COR-L47 (cell line): ENCODE data around the gene PCID2.
"Not testable (repeated sequence)": the region's sequence is repeated elsewhere in the genome, so short reads cannot be mapped to it uniquely, and the experiment has no call there.

Experiments
- DNase-seq: peaks from one replicate; lab custom pipeline; 2025; lab: John Stamatoyannopoulos, UW

Gene PCID2

GRCh38 chr13:113208421-113209335 is at the start of gene PCID2:
Gene PCID2 (minus strand): TSS chr13:113208669. CDS start chr13:113208634, 35 bp downstream.
- DNase-seq = peak; percentile 97

DNA sequence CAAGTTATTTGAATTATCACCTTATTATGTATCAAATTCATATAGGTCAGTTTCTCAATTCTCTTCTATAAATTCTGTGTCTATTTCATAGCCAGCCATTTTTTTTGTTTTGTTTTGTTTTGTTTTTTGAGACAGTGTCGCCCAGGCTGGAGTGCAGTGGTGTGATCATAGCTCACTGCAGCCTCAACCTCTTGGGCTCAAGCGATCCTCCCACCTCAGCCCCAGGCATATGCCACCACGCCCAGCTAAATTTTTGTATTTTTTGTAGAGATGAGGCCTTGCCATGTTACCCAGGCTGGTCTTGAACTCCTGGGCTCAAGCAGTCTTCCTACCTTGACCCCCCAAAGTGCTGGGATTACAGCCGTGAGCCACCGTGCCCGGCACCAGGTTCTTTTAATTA is 49.4 kb upstream of the PCID2 start:
- not testable (repeated sequence) for DNase-seq

- no peak for DNase-seq
Observed at GRCh38 chr13:113252516-113253095, 44.1 kb upstream of the PCID2 start.

DNA sequence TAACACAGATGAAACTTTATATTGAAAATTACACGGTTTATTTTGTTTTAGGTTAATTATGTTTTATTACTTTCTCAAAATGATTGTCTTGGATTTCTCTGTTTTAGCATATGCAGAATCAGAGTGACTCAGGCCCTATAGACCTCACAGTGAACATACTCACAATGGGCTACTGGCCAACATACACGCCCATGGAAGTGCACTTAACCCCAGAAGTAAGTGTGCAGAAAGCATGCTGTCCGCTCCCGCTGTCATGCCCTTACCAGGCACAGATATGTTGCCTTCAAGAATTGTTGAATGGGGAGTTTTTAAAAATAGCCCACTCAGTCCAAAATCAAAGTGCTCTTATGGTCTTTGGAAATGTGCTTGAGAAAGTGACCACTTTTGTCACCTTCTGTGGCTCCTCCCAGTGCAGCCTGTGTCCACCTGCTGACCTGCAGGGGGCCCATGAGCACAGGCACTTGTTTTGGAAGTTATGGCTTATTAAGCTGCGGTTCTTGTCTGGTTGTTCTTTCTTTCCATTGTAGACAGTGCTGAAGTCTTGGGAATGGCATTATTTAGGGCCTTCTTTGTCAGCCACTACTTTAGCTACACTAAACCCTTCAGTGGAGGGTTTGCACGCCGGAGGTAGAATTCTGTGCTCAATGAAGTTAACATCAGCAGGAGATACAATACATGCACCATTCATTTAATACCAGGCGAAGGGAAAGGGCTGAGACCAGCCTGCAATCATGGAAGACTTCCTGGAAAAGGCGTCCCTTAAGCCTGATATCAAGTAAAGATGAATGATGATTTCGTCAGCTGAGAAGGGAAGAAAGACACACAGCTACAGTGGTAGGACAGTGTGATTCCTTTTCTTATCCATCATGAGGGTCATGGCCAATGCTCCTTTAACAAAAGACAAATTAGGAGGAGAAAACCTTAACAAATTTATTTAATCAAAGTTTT is 37.7 kb upstream of the PCID2 start:
- no peak for DNase-seq

GRCh38 chr13:113243847-113244246 is 35.4 kb upstream of the PCID2 start:
- DNase-seq = no peak

DNA sequence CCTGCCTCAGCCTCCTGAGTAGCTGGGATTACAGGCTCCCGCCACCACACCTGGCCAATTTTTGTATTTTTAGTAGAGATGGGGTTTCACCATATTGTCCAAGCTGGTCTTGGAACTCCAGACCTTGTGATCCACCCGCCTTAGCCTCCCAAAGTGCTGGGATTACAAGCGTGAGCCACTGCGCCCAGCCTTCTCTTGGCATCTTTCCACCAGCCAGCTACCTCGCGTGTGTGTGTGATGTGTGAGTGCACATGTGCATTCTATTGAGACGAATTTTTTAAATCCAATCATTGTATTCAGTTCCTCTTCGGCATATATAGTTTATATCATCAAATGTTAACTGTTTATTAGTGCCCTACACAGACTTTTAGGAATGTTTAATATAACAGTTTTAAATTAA is 33.2 kb upstream of the PCID2 start:
- not testable (repeated sequence) for DNase-seq

- DNase-seq = no peak
Observed at GRCh38 chr13:113239986-113240385, 31.5 kb upstream of the PCID2 start.

GRCh38 chr13:113239357-113239756 is 30.9 kb upstream of the PCID2 start:
- DNase-seq = no peak

DNA sequence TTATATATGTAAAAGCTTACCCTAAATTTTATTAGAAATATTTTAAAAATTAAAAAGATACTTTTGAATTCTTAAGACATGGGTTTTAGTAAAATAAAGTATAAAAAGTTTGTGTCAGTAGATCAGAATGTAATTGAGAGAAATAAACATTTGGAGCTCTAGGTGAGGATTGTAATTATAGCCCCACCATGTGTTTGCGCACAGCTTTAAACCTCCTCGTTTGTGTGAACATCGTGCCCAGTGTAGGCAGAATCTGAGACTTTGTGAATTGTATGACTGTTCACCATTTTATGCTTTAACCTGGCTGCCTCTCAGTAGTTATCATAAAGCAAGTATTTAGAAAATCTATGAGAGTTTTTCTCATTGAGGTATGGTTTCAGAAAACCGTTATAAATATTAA is 30.1 kb upstream of the PCID2 start:
- DNase-seq = no peak

- no peak for DNase-seq
Observed at GRCh38 chr13:113233101-113233500, 24.6 kb upstream of the PCID2 start.

DNA sequence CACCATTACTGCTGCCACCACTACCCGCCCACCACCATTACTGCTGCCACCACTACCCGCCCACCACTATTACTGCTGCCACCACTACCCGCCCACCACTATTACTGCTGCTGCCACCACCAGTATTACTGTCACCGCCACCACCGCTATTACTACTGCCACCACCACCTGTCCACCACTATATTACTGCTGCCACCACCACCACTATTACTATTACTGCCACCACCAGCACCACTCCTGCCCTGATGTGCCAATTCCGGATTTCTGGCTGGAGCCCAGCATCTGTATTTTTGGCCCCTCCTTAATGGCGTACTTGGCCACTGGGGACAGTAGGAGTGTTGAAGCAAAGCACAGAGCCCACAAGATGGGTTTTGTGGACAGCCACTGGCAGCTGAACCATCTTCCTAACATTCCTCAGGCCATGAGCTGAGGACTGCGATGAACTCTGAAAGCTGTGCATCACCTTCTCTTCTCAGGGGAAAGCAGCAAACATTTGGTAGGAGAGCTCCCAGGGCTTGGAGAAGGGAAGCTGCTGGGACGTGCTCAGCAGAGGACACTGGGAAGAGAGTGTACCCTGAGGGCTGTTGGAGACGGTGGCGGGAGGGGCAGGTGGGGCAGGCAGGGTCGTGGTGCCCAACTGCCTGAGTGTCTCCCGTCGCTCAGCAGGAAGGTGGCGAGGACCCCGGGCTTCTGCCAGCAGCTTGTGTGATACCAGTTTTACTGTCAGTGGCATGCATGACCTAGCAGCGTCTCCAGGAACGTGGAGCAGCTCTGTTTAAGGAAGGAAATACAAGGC is 23.9 kb upstream of the PCID2 start:
- no peak for DNase-seq

DNA sequence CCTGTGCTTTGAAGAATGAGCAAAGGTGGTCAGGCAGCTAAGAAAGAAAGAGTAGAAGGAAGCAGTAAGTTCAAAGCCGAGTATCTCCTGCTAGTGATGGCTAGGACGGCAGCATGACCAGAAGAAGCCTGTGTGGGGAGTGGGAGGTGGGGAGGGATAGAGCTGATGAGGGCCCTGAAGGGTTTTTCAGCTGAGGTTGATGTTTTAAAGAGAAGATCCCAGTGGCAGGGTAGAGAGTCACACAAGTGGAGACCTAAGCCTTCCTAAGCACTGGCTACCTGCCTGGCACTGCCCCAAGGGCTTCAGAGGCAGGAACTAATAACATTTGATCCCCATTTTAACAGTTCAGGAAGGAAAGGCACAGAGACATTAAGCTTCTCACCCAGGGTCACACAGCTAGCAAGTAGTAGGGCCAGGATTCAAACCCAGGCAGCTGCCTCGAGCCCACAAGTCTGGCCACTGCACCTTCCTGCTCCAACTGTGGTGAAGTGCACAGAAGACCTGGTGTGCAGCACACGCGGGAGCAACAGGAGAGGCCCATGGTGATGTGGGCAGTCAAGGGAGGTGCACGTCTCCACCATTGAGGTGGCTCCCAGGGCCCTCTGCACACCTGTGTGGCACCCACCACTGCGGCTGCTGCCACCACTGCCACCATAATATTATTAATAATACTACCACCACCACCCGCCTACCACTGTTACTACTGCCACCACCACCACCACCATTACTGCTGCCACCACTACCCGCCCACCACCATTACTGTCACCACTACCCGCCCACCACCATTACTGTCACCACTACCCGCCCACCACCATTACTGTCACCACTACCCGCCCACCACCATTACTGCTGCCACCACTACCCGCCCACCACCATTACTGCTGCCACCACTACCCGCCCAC is 23.1 kb upstream of the PCID2 start:
- DNase-seq = no peak

- no peak for DNase-seq
Observed at GRCh38 chr13:113229791-113230190, 21.3 kb upstream of the PCID2 start.

DNA sequence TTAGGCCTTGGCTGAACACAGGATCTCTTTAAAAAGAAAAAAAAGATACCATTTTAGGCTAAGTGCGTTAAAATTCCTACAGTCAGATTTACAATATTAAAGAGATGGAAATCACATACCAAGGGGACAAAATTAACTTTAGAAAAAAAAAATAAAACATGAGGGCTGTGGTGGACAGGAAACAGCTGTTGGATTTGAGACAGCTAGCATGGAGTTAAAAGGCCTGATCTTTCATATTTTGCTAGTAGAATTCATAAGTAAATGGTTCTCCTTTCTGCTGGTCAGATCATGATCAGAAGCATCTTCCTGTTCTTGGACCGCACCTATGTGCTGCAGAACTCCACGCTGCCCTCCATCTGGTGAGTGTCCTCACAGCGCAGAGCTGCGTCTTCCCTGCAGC is 20.7 kb upstream of the PCID2 start:
- DNase-seq = no peak

DNA sequence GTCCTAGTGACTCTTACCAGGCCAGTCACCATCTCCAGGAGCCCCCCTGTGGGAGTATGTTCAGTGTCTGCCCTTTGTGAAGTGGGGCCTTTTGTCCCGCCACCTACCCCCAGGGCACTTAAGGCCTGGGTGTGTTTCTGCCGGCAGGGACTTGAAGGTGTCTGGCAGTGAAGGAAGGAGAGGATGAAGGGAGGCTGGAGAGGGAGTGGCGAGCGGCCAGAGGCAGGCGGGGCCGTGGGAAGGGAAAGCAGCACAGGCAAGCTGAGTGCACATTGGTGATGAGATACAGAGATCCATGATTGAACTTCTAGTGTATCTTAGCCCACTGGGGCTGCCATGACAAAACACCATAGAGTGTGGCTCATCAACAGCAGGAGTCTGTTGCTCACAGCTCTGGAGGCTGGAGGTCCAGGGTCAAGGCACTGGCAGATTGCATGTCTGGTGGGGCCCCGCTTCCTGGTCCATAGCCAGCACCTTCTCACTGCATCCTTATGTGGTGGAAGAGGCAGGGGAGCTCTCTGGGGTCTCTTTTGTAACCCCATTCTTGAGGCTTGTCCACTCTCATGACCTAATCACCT is 18.5 kb upstream of the PCID2 start:
- DNase-seq = no peak

GRCh38 chr13:113225515-113225914 is 17.0 kb upstream of the PCID2 start:
- no peak for DNase-seq

DNA sequence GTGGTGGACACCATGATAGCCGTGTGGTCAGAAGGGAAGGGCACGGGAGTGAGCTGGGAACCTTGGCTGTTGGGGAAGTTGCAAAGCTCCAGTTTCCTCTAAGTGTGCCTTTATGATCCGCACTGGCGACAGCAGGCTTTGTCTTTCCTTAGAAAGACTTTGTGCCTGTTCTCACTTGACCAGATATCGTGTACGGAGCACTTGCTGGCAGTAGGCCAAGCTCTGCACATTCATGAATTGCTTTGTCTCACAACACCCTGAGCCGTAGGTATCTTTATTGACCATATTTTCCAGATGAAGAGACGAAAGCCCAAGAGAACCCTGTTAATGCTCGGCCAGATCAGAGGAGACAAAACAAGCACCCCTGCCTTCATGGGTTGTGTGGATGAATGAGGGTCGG is 16.0 kb upstream of the PCID2 start:
- no peak for DNase-seq

DNA sequence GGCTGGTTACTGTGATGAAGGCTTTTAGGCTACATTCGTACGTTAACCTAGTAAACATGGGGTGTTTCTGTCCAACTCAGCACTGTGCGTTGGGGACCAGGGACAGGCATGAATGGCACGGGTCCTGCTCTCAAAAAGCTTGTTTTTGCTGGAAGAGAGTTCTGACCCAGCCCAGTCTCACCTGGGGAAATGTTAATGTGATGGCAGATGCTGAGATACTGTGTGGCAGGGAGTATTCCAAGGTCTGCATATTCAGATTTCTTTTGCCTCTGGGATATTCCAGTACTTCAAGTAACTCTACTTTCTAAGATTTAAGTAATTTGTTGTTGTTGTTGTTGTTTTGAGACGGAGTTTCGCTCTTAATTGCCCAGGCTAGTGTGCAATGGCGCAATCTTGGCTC is 14.6 kb upstream of the PCID2 start:
- DNase-seq = no peak

DNA sequence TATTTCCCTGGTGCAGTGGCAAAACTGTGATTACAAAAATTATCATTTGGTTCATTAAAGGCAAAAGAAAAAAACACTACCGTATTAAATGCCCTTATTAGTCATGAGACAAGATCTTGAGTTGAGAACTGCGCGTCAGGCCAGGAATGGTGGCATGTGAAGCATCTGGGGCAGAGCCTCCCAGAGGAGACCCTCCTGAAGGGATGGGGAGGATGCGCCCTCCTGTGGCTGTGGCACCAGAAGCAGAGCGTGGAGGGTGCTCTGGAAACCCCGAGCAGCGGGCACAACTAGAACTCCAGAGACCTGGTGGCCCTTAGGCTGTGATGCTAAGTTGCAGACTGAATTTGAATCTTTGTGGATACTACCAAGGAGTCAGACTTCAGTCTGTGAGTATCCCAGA is 12.4 kb upstream of the PCID2 start:
- DNase-seq = no peak

DNA sequence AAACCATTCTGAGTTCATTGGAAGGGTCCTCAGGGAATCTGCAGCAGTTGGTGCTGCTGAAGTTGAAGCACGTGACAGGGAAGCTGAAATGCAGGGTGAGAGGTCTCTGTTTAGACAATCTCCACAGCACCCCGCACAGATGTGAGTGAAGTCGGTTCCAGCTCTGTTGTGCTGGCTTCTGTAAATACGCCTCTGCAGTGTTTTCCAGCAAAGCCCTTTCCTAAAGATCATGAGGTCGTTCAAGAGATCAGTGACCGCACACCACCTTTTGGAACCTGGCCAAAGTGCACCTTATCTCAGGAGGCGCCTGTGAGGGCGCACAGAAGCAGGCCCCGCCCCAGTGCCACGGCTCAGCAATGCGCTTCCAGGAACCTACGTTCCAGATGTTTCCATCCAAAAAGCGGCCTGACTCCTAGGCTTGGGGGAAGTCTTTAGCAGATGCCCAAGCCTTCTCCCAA is 11.7 kb upstream of the PCID2 start:
- no peak for DNase-seq
